Spleen (tissue), 11 donors: Measurements from ENCODE around the gene CCDC66. TPM values are rescaled to one million over a fixed set of nuclear protein-coding genes. Genes with fewer than 3 reads are reported as not detected.

Experiments
- DNase-seq: peaks from one replicate; pipeline ENCODE4 v3.0.0-alpha.2; 2020
- H3K27ac ChIP-seq, 8 donors: fragments of 200-600 bp; sonication (generic) in 7 of 8; 1 replicate in 4 of 8; 2 replicates in 4 of 8; pipeline versions ENCODE4 v1.5.0 to v1.8.0; 2016 to 2021; ENCODE audit warnings: inconsistent platforms in 4 of 8, mild to moderate bottlenecking in 4 of 8, moderate library complexity in 1 of 8
- H3K27me3 ChIP-seq, 7 donors: fragments of 200-600 bp; sonication (generic) in 6 of 7; replicated peaks in 1 of 7; 1 replicate in 4 of 7; 2 replicates in 3 of 7; pipeline versions ENCODE4 v1.5.0 to v1.8.0; 2016 to 2021; ENCODE audit warnings: inconsistent platforms in 3 of 7, mild to moderate bottlenecking in 1 of 7
- H3K36me3 ChIP-seq, 6 donors: fragments of 200-600 bp; sonication (generic) in 5 of 6; 1 replicate in 4 of 6; 2 replicates in 2 of 6; pipeline versions ENCODE4 v1.5.0 to v1.8.0; 2016 to 2021; ENCODE audit warnings: inconsistent platforms in 2 of 6
- H3K4me1 ChIP-seq, 6 donors: fragments of 200-600 bp; sonication (generic) in 5 of 6; 1 replicate in 3 of 6; 2 replicates in 3 of 6; pipeline versions ENCODE4 v1.5.0 to v1.8.0; 2016 to 2021; ENCODE audit warnings: inconsistent platforms in 3 of 6
- H3K4me3 ChIP-seq, 8 donors: fragments of 200-600 bp; sonication (generic) in 7 of 8; 1 replicate in 4 of 8; 2 replicates in 4 of 8; pipeline versions ENCODE4 v1.5.0 to v1.8.0; 2016 to 2021; ENCODE audit warnings: inconsistent platforms in 4 of 8, mild to moderate bottlenecking in 4 of 8, moderate library complexity in 2 of 8
- H3K9me3 ChIP-seq, 8 donors: fragments of 200-600 bp; sonication (generic) in 7 of 8; 1 replicate in 4 of 8; 2 replicates in 4 of 8; pipeline versions ENCODE4 v1.5.0 to v1.8.0; 2016 to 2021; ENCODE audit warnings: inconsistent platforms in 4 of 8
- POLR2A ChIP-seq, 3 donors: fragments of 450-650 bp; IDR thresholded peaks; one replicate each; pipeline ENCODE4 v1.5.1; 2017; ENCODE audit warnings: antibody characterized with exemption in 3 of 3, mild to moderate bottlenecking in 1 of 3
- POLR2AphosphoS5 ChIP-seq, 3 donors: sonication (generic); formaldehyde crosslinking; IDR thresholded peaks; one replicate each; pipeline ENCODE4 v1.5.1; 2017; ENCODE audit warnings: antibody characterized with exemption in 3 of 3
- WGBS, 5 donors: extraction: QIAGEN DNeasy Blood & Tissue Kit in 3 of 5; methylation state at CpG; one replicate each; pipeline versions ENCODE4 v1.1.5 to v1.1.7; 2013 to 2018; 5-methylcytosine and 5-hydroxymethylcytosine counted together
- intact Hi-C: fragments of 100-400 bp; cut with DNase I; formaldehyde crosslinking; loops from one replicate; pipeline ENCODE4 v1.15.0; 2023; ENCODE audit warnings: low total_unique reads
- polyA plus RNA-seq, 3 donors: library from polyadenylated mRNA; stranded (reverse); fragments of 200-250 nt; gene quantifications; one replicate each; pipeline ENCODE4 v1.2.1, GENCODE V29; 2013
- total RNA-seq, 7 donors: library from RNA; depleted of rRNA in 3 of 7; stranded (reverse); fragments of >200 nt in 3 of 7; fragmentation: NEBNext Ultra II Directional in 4 of 7; extraction: Animal tissue kit (Norgen Biotek cat#: 25700) in 4 of 7; gene quantifications; one replicate each; pipeline versions ENCODE4 v1.1.0 to v1.2.1, GENCODE V29; 2016 to 2021
- TF ChIP-seq, protein P1 (sequence below), 11 experiments: fragments of 200-600 bp in 7 of 11; fragments of 450-650 bp in 4 of 11; sonication (generic) in 4 of 11; IDR thresholded peaks in 8 of 11; conservative IDR thresholded peaks in 3 of 11; 1 replicate in 7 of 11; 2 replicates in 4 of 11; pipeline versions ENCODE4 v1.4.0 to v1.8.0; 2016 to 2021; ENCODE audit warnings: antibody characterized with exemption in 11 of 11, inconsistent platforms in 4 of 11, mild to moderate bottlenecking in 1 of 11
- donor health status: healthy with polysubstance abuse.
- donor health status: DM: no; HTN: no; CAD: no; lungs with moderate emphysema.
- donor health status: DM: no; HTN: no; CAD: no.
- donor health status: Bipolar disorder and iron deficiency.
- donor health status: healthy.
- donor health status: DM: no; HTN: no; CAD: no.
- donor health status: DM: yes; HTN: yes; CAD: no.

Gene CCDC66
- total and polyA plus RNA-seq, 10 donors, result 8.1 to 80.2 (median 37.7) TPM

DNA sequence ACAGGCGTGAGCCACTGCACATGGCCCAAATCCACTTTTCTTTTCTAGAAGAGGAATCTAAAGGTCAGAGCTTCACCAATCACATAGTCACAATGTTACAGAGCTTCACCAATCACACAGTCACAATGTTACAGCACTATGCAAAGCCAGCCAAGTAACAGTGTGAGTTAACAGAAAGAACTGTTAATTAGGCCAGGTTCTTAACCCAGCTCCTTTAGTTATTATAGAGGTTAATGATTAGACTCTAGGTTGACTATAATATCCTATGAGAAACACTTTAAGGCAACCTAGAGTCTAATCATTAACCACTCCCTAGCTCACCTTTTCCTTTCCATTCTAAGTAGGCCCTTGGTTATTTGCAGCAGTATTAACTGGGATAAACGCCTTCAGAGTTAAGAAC is 72.1 kb downstream of the CCDC66 start:
- TF ChIP-seq POLR2AphosphoS5 (IDR thresholded peaks at IDR 0.05), result no peak
- TF ChIP-seq, protein P1, sequence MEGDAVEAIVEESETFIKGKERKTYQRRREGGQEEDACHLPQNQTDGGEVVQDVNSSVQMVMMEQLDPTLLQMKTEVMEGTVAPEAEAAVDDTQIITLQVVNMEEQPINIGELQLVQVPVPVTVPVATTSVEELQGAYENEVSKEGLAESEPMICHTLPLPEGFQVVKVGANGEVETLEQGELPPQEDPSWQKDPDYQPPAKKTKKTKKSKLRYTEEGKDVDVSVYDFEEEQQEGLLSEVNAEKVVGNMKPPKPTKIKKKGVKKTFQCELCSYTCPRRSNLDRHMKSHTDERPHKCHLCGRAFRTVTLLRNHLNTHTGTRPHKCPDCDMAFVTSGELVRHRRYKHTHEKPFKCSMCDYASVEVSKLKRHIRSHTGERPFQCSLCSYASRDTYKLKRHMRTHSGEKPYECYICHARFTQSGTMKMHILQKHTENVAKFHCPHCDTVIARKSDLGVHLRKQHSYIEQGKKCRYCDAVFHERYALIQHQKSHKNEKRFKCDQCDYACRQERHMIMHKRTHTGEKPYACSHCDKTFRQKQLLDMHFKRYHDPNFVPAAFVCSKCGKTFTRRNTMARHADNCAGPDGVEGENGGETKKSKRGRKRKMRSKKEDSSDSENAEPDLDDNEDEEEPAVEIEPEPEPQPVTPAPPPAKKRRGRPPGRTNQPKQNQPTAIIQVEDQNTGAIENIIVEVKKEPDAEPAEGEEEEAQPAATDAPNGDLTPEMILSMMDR (IDR thresholded peaks at IDR 0.05 in 8 of 11, conservative IDR thresholded peaks at IDR 0.05 in 3 of 11), result no peak
- no peak for TF ChIP-seq POLR2A (IDR thresholded peaks at IDR 0.05)
- peaks cover 0 to under 1% (median 0%) of the 10 kb centered on the region in 6 donors for H3K4me1 ChIP-seq
- H3K9me3 ChIP-seq, result no peaks in the 10 kb centered on the region
- H3K27ac ChIP-seq, result no peak overlapping the region
- DNase-seq, result no peak
- WGBS, 5 donors, result 88 to 100% (median 97%) methylated on average over 2 of the region's 2 CpGs
- no peak overlapping the region for H3K4me3 ChIP-seq
- no peaks in the 10 kb centered on the region for H3K27me3 ChIP-seq
- peaks cover 0 to 100% (median 62%) of the 10 kb centered on the region in 6 donors for H3K36me3 ChIP-seq
- intact Hi-C loops, result no loop called here

DNA sequence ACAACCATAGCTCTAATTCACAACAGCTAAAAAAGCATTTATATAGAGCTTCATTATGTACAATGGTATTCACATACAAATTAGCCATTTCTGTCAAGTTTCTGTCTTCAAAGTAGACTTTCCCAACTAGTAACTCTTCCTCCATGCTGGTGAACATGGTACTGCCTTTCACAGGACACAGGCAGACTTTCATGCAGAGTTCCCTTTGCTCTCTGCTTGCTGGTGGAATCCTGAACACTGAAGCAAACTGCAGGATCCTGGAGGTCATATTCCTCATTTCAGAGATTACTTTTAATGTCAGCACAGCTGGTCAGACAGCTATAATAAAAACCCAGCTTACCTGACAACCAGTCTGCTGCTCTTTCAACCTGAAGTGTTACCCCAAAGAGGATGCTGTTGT is 72.5 kb downstream of the CCDC66 start:
- H3K9me3 ChIP-seq, result no peaks in the 10 kb centered on the region
- peaks cover 0 to 100% (median 60%) of the 10 kb centered on the region in 6 donors for H3K36me3 ChIP-seq
- H3K27me3 ChIP-seq, result no peaks in the 10 kb centered on the region
- TF ChIP-seq POLR2A (IDR thresholded peaks at IDR 0.05) (no peak), POLR2AphosphoS5 (IDR thresholded peaks at IDR 0.05) (no peak)
- TF ChIP-seq, protein P1 (IDR thresholded peaks at IDR 0.05 in 8 of 11, conservative IDR thresholded peaks at IDR 0.05 in 3 of 11), result no peak
- H3K4me3 ChIP-seq, result no peak overlapping the region
- no peak for DNase-seq
- no peak overlapping the region for H3K27ac ChIP-seq
- peaks cover 0 to 4% (median 0%) of the 10 kb centered on the region in 6 donors for H3K4me1 ChIP-seq
- intact Hi-C loops, result no loop called here

DNA sequence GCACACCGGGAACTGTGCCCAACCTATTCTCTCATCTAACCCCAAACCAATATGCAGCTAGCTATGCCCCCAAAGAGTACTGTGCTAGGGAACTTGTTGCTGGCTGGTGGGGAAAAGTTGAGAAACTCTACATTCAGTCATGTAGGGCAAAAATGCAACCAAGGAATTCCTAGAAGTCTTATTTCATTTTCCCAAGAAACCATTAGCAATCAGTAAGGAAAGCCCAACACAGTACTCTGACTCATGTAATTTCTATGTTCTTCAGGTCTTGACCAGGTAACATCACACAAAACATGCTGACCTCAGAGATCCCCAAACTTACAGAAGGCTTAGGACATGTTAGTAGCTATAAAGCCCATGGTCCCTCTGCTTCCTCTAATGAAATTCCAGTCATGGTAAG is 74.0 kb downstream of the CCDC66 start:
- Histone ChIP-seq H3K36me3 (peaks cover 0 to 100% (median 52%) of the 10 kb centered on the region in 6 donors), H3K9me3 (no peaks in the 10 kb centered on the region), H3K4me1 (peaks cover 0 to 9% (median 0%) of the 10 kb centered on the region in 6 donors), H3K27me3 (no peaks in the 10 kb centered on the region), H3K4me3 (no peak overlapping the region), H3K27ac (no peak overlapping the region)
- WGBS, 5 donors, result 48 to 96% (median 88%) methylated on average over 1 of the region's 1 CpG
- no peak for TF ChIP-seq POLR2A (IDR thresholded peaks at IDR 0.05)
- TF ChIP-seq POLR2AphosphoS5 (IDR thresholded peaks at IDR 0.05), result no peak
- TF ChIP-seq, protein P1 (IDR thresholded peaks at IDR 0.05 in 8 of 11, conservative IDR thresholded peaks at IDR 0.05 in 3 of 11), result no peak
- DNase-seq, result no peak
- intact Hi-C loops, result no loop called here

DNA sequence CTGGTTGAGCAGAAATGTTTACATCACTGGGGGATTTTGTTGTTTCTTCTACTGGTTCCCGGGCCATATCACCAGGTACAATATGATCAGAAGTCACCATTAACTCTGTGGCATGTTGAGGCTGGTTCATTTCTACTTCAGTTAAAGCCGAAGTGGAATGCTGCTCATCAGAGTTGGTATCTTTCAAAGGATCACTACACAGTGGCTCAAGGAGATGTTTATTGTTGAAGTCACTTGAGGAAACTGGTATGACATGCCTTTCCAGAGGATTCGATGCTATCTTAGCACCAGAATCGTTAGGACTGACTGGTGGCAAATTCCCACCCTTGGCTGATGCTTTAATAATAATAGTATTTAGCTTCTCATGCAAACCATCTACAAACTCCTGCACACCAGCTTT is 76.2 kb downstream of the CCDC66 start:
- H3K4me3 ChIP-seq, result no peak overlapping the region
- WGBS, 5 donors, result 92 to 98% (median 95%) methylated on average over 4 of the region's 4 CpGs
- H3K4me1 ChIP-seq, result peaks cover 0 to 9% (median 0%) of the 10 kb centered on the region in 6 donors
- TF ChIP-seq POLR2AphosphoS5 (IDR thresholded peaks at IDR 0.05) (no peak), POLR2A (IDR thresholded peaks at IDR 0.05) (no peak)
- TF ChIP-seq, protein P1 (IDR thresholded peaks at IDR 0.05 in 8 of 11, conservative IDR thresholded peaks at IDR 0.05 in 3 of 11), result no peak
- intact Hi-C loops, result no loop called here
- no peak for DNase-seq
- no peak overlapping the region for H3K27ac ChIP-seq
- no peaks in the 10 kb centered on the region for H3K27me3 ChIP-seq
- peaks cover 0 to 100% (median 57%) of the 10 kb centered on the region in 6 donors for H3K36me3 ChIP-seq
- H3K9me3 ChIP-seq, result no peaks in the 10 kb centered on the region
